ENCODE data around the gene BTBD16.

GRCh38 chr10:122374237-122374858 lies 103.3 kb downstream of the BTBD16 start, which contains the start of gene PLEKHA1:
- TF ChIP-seq DPF2 (IDR thresholded peaks at IDR 0.05) (no peak), BRCA1 (IDR thresholded peaks at IDR 0.05; ENCODE audit: low read depth, low read length) (no peak), FOXM1 (IDR thresholded peaks at IDR 0.05; ENCODE audit: low read depth, low read length) (no peak), SREBF2 (IDR thresholded peaks at IDR 0.05; ENCODE audit: low read length) (no peak), POLR2AphosphoS5 (IDR thresholded peaks at IDR 0.05; ENCODE audit: low read length) (no peak), TAF1 (IDR thresholded peaks at IDR 0.05; ENCODE audit: borderline replicate concordance, low read depth, low read length) (no peak), KDM1A (IDR thresholded peaks at IDR 0.05; ENCODE audit: borderline replicate concordance) (no peak), FOXK2 (IDR thresholded peaks at IDR 0.05) (no peak)
- TF ChIP-seq, protein P1, sequence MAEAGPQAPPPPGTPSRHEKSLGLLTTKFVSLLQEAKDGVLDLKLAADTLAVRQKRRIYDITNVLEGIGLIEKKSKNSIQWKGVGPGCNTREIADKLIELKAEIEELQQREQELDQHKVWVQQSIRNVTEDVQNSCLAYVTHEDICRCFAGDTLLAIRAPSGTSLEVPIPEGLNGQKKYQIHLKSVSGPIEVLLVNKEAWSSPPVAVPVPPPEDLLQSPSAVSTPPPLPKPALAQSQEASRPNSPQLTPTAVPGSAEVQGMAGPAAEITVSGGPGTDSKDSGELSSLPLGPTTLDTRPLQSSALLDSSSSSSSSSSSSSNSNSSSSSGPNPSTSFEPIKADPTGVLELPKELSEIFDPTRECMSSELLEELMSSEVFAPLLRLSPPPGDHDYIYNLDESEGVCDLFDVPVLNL (IDR thresholded peaks at IDR 0.05; ENCODE audit: low read depth, low read length), result 0 out of 2 replicates have a peak, but pooled peaks have one; percentile 14
